ENCODE results near the gene TMEM91.

Gene TMEM91

GRCh38 chr19:41353466-41354342 lies 22.6 kb upstream of the TMEM91 start, which contains the start of gene TGFB1:
Gene TGFB1, minus strand, starts transcription at chr19:41353922. Its CDS starts 878 bp downstream, at chr19:41353044.
- H3K4me1 ChIP-seq (ENCODE audit: control insufficient read depth, insufficient read depth, low read length, unreplicated experiment), result no peaks in the 10 kb centered on the region
- H2AFZ ChIP-seq (ENCODE audit: low read length, unreplicated experiment), result no peak within 1 kb of the TSS
- peak within 1 kb of the TSS; percentile 16; the same call in 1 of the 2 replicates for H3K27ac ChIP-seq (ENCODE audit: low read depth, low read length)
- no peaks in the 10 kb centered on the region for H3K36me3 ChIP-seq (ENCODE audit: insufficient read depth, low read length)
- peaks cover 37% of the 10 kb centered on the region for H3K79me2 ChIP-seq (ENCODE audit: control insufficient read depth, insufficient read depth, low read length, unreplicated experiment)
- H3K4me3 ChIP-seq (ENCODE audit: low read depth, low read length), result peak within 1 kb of the TSS; percentile 98
- H3K27me3 ChIP-seq (ENCODE audit: insufficient read depth, low read length), result no peaks in the 10 kb centered on the region

DNA sequence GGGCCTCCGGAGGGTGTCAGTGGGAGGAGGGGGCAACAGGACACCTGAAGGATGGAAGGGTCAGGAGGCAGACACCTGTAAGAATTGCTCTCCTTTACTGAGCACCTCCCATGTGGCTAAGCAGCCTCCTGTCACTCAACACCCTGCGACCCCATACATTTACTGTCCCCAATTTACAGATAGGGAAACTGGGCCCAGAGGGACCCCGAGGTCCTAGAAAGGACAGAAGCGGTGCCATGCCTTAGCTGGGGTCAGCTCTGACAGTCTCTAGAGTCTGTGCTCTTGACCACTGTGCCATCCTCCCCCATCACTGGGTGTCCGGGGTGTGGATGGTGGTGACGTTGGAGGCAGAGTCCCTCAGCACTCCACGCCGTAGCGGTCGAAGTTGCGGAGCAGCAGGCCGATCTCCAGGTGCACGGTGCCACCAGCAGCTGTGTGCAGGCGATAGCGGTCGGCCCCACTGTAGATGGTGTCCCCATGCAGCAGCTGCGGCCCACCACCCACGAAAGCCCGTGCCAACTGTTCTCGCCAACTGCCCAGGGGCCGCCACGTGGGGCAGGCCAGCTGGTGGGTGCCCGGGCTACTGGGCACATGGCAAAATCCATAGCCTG lies 21.9 kb upstream of the TMEM91 start:
- Histone ChIP-seq H3K79me2 (ENCODE audit: control insufficient read depth, insufficient read depth, low read length, unreplicated experiment) (peaks cover 31% of the 10 kb centered on the region), H3K36me3 (ENCODE audit: insufficient read depth, low read length) (no peaks in the 10 kb centered on the region), H3K27me3 (ENCODE audit: insufficient read depth, low read length) (no peaks in the 10 kb centered on the region), H3K27ac (ENCODE audit: low read depth, low read length) (no peak overlapping the region), H3K4me1 (ENCODE audit: control insufficient read depth, insufficient read depth, low read length, unreplicated experiment) (no peaks in the 10 kb centered on the region), H3K4me3 (ENCODE audit: low read depth, low read length) (peak overlapping the region; percentile 98), H2AFZ (ENCODE audit: low read length, unreplicated experiment) (no peak overlapping the region)

DNA sequence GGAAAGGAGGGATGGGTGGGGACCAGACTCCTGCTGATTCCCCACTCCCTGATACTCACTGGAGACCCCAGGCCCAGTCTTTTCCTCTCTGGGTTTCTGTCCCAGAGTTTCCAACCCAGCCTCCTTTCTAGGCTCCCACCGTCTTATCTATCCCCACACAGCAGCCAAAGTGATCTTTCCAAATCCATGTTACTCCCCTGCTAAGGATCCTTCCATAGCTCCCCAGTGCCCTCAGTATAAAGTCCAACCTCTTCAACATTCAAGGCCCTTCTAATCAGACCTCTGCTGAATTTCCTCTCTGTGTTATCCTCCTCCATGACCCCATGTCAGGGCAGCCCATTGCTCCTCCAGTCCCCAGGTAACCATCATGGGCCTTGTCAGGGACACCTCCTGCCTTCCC lies 21.3 kb upstream of the TMEM91 start:
- H3K27ac ChIP-seq (ENCODE audit: low read depth, low read length), result no peak overlapping the region
- H3K4me1 ChIP-seq (ENCODE audit: control insufficient read depth, insufficient read depth, low read length, unreplicated experiment), result no peaks in the 10 kb centered on the region
- peaks cover 25% of the 10 kb centered on the region for H3K79me2 ChIP-seq (ENCODE audit: control insufficient read depth, insufficient read depth, low read length, unreplicated experiment)
- no peaks in the 10 kb centered on the region for H3K27me3 ChIP-seq (ENCODE audit: insufficient read depth, low read length)
- H3K36me3 ChIP-seq (ENCODE audit: insufficient read depth, low read length), result no peaks in the 10 kb centered on the region
- H3K4me3 ChIP-seq (ENCODE audit: low read depth, low read length), result no peak overlapping the region
- H2AFZ ChIP-seq (ENCODE audit: low read length, unreplicated experiment), result no peak overlapping the region

DNA sequence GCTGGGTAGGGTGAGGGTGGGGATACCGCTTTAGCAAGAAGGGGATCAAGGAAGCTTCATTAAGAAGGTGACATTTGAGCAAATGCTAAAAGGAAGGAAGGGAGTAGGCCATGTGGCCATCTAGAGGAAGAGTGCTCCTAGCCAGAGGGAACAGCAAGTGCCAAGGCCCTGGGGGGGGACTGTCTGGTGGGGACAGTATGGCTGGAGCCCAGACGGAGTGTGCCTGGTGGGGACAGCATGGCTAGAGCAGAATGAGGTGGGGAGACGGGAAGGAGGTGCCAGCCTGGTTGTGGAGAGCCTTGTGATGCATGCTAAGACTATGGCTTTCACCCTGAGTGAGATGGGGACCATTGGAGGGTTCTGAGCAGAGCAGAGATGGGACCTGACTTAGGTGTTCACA lies 20.5 kb upstream of the TMEM91 start:
- H3K27me3 ChIP-seq (ENCODE audit: insufficient read depth, low read length), result no peaks in the 10 kb centered on the region
- H3K4me1 ChIP-seq (ENCODE audit: control insufficient read depth, insufficient read depth, low read length, unreplicated experiment), result no peaks in the 10 kb centered on the region
- H3K79me2 ChIP-seq (ENCODE audit: control insufficient read depth, insufficient read depth, low read length, unreplicated experiment), result peaks cover 23% of the 10 kb centered on the region
- H3K4me3 ChIP-seq (ENCODE audit: low read depth, low read length), result no peak overlapping the region
- H3K36me3 ChIP-seq (ENCODE audit: insufficient read depth, low read length), result no peaks in the 10 kb centered on the region
- H3K27ac ChIP-seq (ENCODE audit: low read depth, low read length), result no peak overlapping the region
- H2AFZ ChIP-seq (ENCODE audit: low read length, unreplicated experiment), result no peak overlapping the region

GRCh38 chr19:41356984-41357739 lies 19.2 kb upstream of the TMEM91 start:
- Histone ChIP-seq H3K4me1 (ENCODE audit: control insufficient read depth, insufficient read depth, low read length, unreplicated experiment) (no peaks in the 10 kb centered on the region), H2AFZ (ENCODE audit: low read length, unreplicated experiment) (no peak overlapping the region), H3K79me2 (ENCODE audit: control insufficient read depth, insufficient read depth, low read length, unreplicated experiment) (peaks cover 12% of the 10 kb centered on the region), H3K36me3 (ENCODE audit: insufficient read depth, low read length) (no peaks in the 10 kb centered on the region), H3K4me3 (ENCODE audit: low read depth, low read length) (no peak overlapping the region), H3K27ac (ENCODE audit: low read depth, low read length) (no peak overlapping the region), H3K27me3 (ENCODE audit: insufficient read depth, low read length) (no peaks in the 10 kb centered on the region)

GRCh38 chr19:41357746-41358145 lies 18.6 kb upstream of the TMEM91 start:
- Histone ChIP-seq H3K27ac (ENCODE audit: low read depth, low read length) (no peak overlapping the region), H3K36me3 (ENCODE audit: insufficient read depth, low read length) (no peaks in the 10 kb centered on the region), H3K4me3 (ENCODE audit: low read depth, low read length) (no peak overlapping the region), H2AFZ (ENCODE audit: low read length, unreplicated experiment) (no peak overlapping the region), H3K27me3 (ENCODE audit: insufficient read depth, low read length) (no peaks in the 10 kb centered on the region), H3K4me1 (ENCODE audit: control insufficient read depth, insufficient read depth, low read length, unreplicated experiment) (no peaks in the 10 kb centered on the region), H3K79me2 (ENCODE audit: control insufficient read depth, insufficient read depth, low read length, unreplicated experiment) (peaks cover 6% of the 10 kb centered on the region)

- H3K4me1 ChIP-seq (ENCODE audit: control insufficient read depth, insufficient read depth, low read length, unreplicated experiment), result peaks cover 2% of the 10 kb centered on the region
- peaks cover 3% of the 10 kb centered on the region for H3K79me2 ChIP-seq (ENCODE audit: control insufficient read depth, insufficient read depth, low read length, unreplicated experiment)
- H3K4me3 ChIP-seq (ENCODE audit: low read depth, low read length), result no peak overlapping the region
- no peak overlapping the region for H3K27ac ChIP-seq (ENCODE audit: low read depth, low read length)
- no peak overlapping the region for H2AFZ ChIP-seq (ENCODE audit: low read length, unreplicated experiment)
- no peaks in the 10 kb centered on the region for H3K27me3 ChIP-seq (ENCODE audit: insufficient read depth, low read length)
- no peaks in the 10 kb centered on the region for H3K36me3 ChIP-seq (ENCODE audit: insufficient read depth, low read length)
Observed at GRCh38 chr19:41359741-41360140, 16.6 kb upstream of the TMEM91 start.

DNA sequence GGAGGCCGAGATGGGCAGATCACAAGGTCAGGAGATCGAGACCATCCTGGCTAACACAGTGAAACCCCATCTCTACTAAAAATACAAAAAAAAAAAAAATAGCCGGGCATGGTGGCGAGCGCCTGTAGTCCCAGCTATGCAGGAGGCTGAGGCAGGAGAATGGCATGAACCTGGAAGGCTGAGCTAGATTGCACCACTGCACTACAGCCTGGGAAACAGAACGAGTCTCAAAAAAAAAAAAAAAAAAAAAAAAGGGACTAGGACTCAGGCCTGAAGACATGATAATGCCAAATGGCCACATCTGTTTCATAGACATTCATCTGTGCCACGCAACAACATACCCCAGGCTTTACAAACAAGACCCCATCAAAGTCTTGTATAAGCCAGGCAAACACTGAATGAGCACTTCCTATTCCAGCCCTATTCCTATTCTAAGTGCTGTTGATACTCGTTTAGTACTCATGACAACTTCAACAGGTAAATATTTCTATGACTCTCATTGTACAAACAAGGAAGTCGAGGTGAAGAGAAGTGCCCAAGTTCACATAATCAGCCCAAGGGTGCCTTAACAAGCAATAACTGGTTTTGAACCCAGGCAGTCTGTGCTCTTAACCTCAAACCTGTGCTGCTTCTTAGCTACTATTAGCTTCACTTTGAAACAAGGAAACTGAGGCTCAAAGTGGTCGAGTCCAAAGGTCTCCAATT lies 14.0 kb upstream of the TMEM91 start:
- no peaks in the 10 kb centered on the region for H3K36me3 ChIP-seq (ENCODE audit: insufficient read depth, low read length)
- H2AFZ ChIP-seq (ENCODE audit: low read length, unreplicated experiment), result no peak overlapping the region
- H3K27ac ChIP-seq (ENCODE audit: low read depth, low read length), result no peak overlapping the region
- H3K79me2 ChIP-seq (ENCODE audit: control insufficient read depth, insufficient read depth, low read length, unreplicated experiment), result peaks cover 10% of the 10 kb centered on the region
- peaks cover 6% of the 10 kb centered on the region for H3K4me1 ChIP-seq (ENCODE audit: control insufficient read depth, insufficient read depth, low read length, unreplicated experiment)
- H3K4me3 ChIP-seq (ENCODE audit: low read depth, low read length), result no peak overlapping the region
- no peaks in the 10 kb centered on the region for H3K27me3 ChIP-seq (ENCODE audit: insufficient read depth, low read length)

- no peaks in the 10 kb centered on the region for H3K36me3 ChIP-seq (ENCODE audit: insufficient read depth, low read length)
- peaks cover 10% of the 10 kb centered on the region for H3K79me2 ChIP-seq (ENCODE audit: control insufficient read depth, insufficient read depth, low read length, unreplicated experiment)
- no peak overlapping the region for H2AFZ ChIP-seq (ENCODE audit: low read length, unreplicated experiment)
- no peaks in the 10 kb centered on the region for H3K27me3 ChIP-seq (ENCODE audit: insufficient read depth, low read length)
- H3K27ac ChIP-seq (ENCODE audit: low read depth, low read length), result 0 out of 2 replicates have a peak overlapping the region, but pooled peaks have one; percentile 98
- H3K4me3 ChIP-seq (ENCODE audit: low read depth, low read length), result peak overlapping the region; percentile 87
- H3K4me1 ChIP-seq (ENCODE audit: control insufficient read depth, insufficient read depth, low read length, unreplicated experiment), result peaks cover 13% of the 10 kb centered on the region
Observed at GRCh38 chr19:41363371-41363752, 13.0 kb upstream of the TMEM91 start.
